Measurements from ENCODE around the gene CFAP210.

Gene CFAP210

DNA sequence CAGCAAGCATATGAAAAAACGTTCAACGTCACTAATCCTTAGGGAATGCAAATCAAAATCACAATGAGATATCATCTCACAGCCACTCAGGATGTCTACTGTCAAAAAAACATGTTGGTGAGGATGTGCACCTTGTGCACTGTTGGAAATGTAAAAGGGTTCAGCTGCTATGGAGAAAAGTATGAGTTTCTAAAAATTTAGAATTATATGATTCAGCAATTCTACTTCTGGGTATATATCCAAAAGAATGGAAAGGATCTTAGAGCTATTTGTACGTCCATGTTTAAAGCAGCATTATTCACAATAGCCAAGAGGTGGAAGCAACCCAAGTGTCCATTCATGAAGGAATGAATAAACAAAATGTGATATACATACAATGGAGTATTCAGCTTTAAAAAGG is 50.0 kb downstream of the CFAP210 start:
- TF ChIP-seq, protein P1, sequence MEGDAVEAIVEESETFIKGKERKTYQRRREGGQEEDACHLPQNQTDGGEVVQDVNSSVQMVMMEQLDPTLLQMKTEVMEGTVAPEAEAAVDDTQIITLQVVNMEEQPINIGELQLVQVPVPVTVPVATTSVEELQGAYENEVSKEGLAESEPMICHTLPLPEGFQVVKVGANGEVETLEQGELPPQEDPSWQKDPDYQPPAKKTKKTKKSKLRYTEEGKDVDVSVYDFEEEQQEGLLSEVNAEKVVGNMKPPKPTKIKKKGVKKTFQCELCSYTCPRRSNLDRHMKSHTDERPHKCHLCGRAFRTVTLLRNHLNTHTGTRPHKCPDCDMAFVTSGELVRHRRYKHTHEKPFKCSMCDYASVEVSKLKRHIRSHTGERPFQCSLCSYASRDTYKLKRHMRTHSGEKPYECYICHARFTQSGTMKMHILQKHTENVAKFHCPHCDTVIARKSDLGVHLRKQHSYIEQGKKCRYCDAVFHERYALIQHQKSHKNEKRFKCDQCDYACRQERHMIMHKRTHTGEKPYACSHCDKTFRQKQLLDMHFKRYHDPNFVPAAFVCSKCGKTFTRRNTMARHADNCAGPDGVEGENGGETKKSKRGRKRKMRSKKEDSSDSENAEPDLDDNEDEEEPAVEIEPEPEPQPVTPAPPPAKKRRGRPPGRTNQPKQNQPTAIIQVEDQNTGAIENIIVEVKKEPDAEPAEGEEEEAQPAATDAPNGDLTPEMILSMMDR (IDR thresholded peaks at IDR 0.05; ENCODE audit: extremely low read depth, missing control alignments): no peak
- no peak for DNase-seq (ENCODE audit: low spot score)

DNA sequence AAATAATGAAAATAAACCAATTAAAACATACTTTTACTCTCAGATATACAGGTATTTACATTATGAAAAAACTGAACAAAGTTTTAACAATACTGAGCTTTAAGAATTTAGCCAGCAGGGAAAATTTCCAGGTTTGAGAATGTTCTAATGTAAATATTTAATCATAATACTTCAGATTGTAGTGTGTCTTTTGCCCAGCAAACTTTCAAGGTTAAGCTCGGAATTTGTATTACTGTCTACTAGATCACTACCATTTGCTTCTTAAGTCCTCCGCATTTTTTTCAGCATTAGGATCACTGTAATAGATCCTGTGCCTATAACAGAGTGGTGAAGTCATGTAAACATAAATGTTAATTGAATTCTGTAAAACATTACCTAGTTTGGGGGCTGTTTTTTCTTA is 52.7 kb downstream of the CFAP210 start:
- no peak for DNase-seq (ENCODE audit: low spot score)
- TF ChIP-seq, protein P1 (IDR thresholded peaks at IDR 0.05; ENCODE audit: extremely low read depth, missing control alignments): no peak

DNA sequence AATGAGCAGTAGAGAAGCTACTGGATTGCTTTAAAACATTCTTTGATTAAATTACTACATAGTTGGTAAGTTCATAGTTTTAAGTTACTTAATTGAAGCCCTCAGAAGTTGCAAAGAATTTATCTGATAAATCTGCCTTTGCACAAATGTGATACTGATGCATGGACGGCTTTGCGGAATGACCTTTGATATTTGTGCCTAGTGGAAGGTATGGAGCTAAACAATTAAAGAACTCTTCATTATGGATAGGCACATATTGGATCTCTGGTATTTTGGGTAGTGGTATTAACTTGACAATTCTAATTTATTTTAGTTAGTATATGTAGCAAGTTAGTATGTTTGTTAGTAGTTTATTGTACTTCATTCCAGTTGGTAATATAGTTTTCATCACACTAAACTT is 54.1 kb downstream of the CFAP210 start:
- no peak for DNase-seq (ENCODE audit: low spot score)

DNA sequence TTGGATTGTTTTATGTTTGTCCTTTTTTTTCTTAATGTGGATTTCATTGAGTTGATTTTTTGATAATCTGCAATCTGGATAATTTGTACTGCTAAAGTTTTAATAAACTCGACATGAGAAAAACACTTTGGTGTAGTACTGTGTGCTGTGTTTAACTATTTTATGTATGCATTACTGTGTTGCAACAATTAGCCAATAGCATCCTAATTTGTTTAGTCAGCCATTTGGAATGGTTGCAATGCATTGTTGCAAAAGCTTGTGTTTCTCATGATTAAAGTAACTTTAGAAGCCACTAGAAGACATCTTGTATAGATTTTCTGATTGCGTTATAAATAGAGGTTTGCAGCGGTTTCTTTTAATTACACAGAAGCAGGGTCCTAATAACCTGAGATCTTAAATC is 56.6 kb downstream of the CFAP210 start:
- TF ChIP-seq, protein P1 (IDR thresholded peaks at IDR 0.05; ENCODE audit: extremely low read depth, missing control alignments): no peak
- DNase-seq (ENCODE audit: low spot score): no peak

More for the DNA sequence above, 54.1 kb downstream of the CFAP210 start:
- TF ChIP-seq, protein P1 (IDR thresholded peaks at IDR 0.05; ENCODE audit: extremely low read depth, missing control alignments): no peak

DNA sequence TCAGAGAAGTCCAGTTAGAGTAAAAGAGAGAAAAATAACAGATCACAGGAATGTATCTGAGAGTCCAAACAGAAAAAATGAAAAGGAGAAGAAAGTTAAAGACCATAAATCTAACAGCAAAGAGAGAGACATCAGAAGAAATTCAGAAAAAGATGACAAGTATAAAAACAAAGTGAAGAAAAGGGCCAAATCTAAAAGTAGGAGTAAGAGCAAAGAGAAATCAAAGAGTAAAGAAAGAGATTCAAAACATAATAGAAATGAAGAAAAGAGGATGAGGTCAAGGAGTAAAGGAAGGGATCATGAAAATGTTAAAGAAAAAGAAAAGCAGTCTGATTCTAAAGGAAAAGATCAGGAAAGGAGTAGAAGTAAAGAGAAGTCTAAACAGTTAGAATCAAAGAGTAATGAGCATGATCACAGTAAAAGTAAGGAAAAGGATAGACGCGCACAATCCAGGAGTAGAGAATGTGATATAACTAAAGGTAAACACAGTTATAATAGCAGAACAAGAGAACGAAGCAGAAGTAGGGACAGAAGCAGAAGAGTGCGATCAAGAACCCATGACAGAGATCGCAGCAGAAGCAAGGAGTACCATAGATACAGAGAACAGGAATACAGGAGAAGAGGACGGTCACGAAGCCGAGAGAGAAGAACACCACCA is 57.6 kb downstream of the CFAP210 start:
- DNase-seq (ENCODE audit: low spot score): no peak
- TF ChIP-seq, protein P1 (IDR thresholded peaks at IDR 0.05; ENCODE audit: extremely low read depth, missing control alignments): no peak

DNA sequence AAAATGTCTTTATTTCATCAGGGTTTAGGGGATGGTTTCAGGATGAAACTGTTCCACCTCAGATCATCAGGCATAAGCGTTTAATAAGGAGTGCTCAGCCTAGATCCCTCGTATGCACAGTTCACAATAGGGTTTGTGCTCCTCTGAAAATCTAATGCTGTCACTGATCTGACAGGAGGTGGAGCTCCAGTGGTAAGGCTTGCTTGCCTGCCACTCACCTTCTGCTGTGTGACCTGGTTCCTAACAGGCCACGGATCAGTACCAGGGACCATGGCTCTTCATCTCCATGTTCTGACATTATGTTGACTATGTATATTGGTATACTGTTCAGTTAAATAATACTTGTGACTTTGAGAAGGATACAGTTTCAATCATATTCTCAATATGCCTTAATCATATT is 68.4 kb downstream of the CFAP210 start:
- TF ChIP-seq, protein P1 (IDR thresholded peaks at IDR 0.05; ENCODE audit: extremely low read depth, missing control alignments): no peak

DNA sequence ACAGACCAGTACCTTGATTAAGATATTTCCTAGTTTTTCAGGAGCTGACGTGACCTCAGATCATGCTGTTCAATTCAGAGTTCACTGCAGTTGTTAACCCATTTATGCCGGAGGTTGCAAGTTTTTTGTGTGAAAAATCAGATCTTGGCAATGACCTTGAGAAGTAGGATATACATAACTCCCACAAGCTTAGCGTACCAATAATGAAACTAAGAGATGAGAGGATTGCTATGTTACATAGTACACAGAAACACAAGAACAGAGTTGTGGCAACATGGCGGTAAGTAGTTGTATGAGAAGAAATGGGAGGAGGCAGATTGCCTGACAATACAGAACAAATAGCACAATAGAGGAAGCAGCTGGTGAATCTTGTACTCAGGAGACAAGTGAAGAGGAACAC is 71.0 kb downstream of the CFAP210 start:
- TF ChIP-seq, protein P1 (IDR thresholded peaks at IDR 0.05; ENCODE audit: extremely low read depth, missing control alignments): no peak
- DNase-seq (ENCODE audit: low spot score): no peak

More for the DNA sequence above, 68.4 kb downstream of the CFAP210 start:
- no peak for DNase-seq (ENCODE audit: low spot score)

All from GM20000 (cell line).